Measurements from ENCODE around the gene CCSER1. TPM values are rescaled to one million over a fixed set of nuclear protein-coding genes. Genes with fewer than 3 reads are reported as not detected.
"Not testable (repeated sequence)": the region's sequence is repeated elsewhere in the genome, so short reads cannot be mapped to it uniquely, and the experiment has no call there.

CCSER1 gene
- total RNA-seq, 1 experiment from 2014 or later = not detected

GRCh38 chr4:91057871-91058270 is 930.7 kb downstream of the CCSER1 start:
- no peak for DNase-seq (ENCODE audit: low read depth)

GRCh38 chr4:91058345-91058744 is 931.2 kb downstream of the CCSER1 start:
- DNase-seq (ENCODE audit: low read depth) = no peak

- peak; percentile 21 for DNase-seq (ENCODE audit: low read depth)
Measured at GRCh38 chr4:91064157-91064853, 937.1 kb downstream of the CCSER1 start.

GRCh38 chr4:91065117-91065516 is 937.9 kb downstream of the CCSER1 start:
- no peak for DNase-seq (ENCODE audit: low read depth)

GRCh38 chr4:91070736-91071135 is 943.5 kb downstream of the CCSER1 start:
- DNase-seq (ENCODE audit: low read depth) = no peak

- no peak for DNase-seq (ENCODE audit: low read depth)
Measured at GRCh38 chr4:91076147-91076546, 949.0 kb downstream of the CCSER1 start.

GRCh38 chr4:91085961-91086360 is 958.8 kb downstream of the CCSER1 start:
- DNase-seq (ENCODE audit: low read depth) = no peak

- no peak for DNase-seq (ENCODE audit: low read depth)
Measured at GRCh38 chr4:91087743-91088142, 960.5 kb downstream of the CCSER1 start.

- no peak for DNase-seq (ENCODE audit: low read depth)
Measured at GRCh38 chr4:91089178-91089577, 962.0 kb downstream of the CCSER1 start.

- DNase-seq (ENCODE audit: low read depth) = no peak
Measured at GRCh38 chr4:91092398-91092980, 965.3 kb downstream of the CCSER1 start.

- DNase-seq (ENCODE audit: low read depth) = not testable (repeated sequence)
Measured at GRCh38 chr4:91094220-91094619, 967.0 kb downstream of the CCSER1 start.

GRCh38 chr4:91099666-91100065 is 972.5 kb downstream of the CCSER1 start:
- no peak for DNase-seq (ENCODE audit: low read depth)

- no peak for DNase-seq (ENCODE audit: low read depth)
Measured at GRCh38 chr4:91108751-91109150, 981.6 kb downstream of the CCSER1 start.

- no peak for DNase-seq (ENCODE audit: low read depth)
Measured at GRCh38 chr4:91111556-91111955, 984.4 kb downstream of the CCSER1 start.

GRCh38 chr4:91113130-91113706 is 986.0 kb downstream of the CCSER1 start:
- peak; percentile 24 for DNase-seq (ENCODE audit: low read depth)

- no peak for DNase-seq (ENCODE audit: low read depth)
Measured at GRCh38 chr4:91114386-91114785, 987.2 kb downstream of the CCSER1 start.

- DNase-seq (ENCODE audit: low read depth) = no peak
Measured at GRCh38 chr4:91116861-91117260, 989.7 kb downstream of the CCSER1 start.

GRCh38 chr4:91118597-91118996 is 991.4 kb downstream of the CCSER1 start:
- DNase-seq (ENCODE audit: low read depth) = no peak

- no peak for DNase-seq (ENCODE audit: low read depth)
Measured at GRCh38 chr4:91123742-91124141, 996.5 kb downstream of the CCSER1 start.

GRCh38 chr4:91127192-91127591 is 1000.0 kb downstream of the CCSER1 start:
- no peak for DNase-seq (ENCODE audit: low read depth)

GRCh38 chr4:91127831-91128230 is 1000.6 kb downstream of the CCSER1 start:
- DNase-seq (ENCODE audit: low read depth) = no peak

- no peak for DNase-seq (ENCODE audit: low read depth)
Measured at GRCh38 chr4:91128519-91128918, 1001.3 kb downstream of the CCSER1 start.

- no peak for DNase-seq (ENCODE audit: low read depth)
Measured at GRCh38 chr4:91147067-91147466, 1019.9 kb downstream of the CCSER1 start.
